ENCODE measurements around the gene TMEM94.

DNA sequence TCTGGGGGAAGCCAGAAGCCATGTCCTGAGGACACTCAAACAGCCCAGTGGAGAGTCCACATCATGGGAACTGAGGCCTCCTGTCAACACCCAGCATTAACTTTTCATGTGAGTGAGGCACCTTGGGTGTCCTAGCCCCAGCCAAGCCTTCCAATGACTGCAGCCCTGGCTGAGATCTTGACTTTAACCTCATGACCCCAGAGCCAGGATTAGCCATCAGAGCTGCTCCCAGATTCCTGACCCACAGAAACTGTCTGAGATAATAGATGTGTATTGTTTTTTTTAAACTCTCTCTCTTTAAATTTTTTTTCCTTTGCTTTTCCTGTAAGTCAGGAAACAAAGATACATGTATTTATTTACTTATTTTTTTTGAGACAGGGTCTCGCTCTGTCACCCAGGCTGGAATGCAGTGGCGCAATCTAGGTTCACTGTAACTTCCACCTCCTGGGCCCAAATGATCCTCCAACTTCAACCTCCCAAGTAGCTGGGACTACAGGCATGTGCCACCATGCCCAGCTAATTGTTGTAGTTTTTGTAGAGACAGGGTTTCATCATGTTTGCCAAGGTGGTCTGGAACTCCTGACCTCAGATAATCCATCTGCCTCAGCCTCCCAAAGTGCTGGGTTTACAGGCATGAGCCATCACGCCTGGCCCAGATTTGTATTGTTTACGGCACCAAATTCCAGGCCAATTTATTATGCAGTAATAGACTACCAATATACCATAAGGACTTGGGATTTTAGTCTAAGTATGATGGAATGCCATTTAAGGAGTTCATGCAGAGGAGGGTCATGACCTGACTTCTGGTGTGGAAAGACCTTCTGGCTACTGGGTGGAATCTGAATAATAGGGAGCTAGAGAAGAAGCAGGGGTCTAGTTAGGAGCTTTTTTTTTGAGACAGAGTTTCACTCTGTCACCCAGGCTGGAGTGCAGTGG, 14.0 kb upstream of the TMEM94 start:
- TF ChIP-seq POLR2A (IDR thresholded peaks at IDR 0.05): no peak
- TF ChIP-seq, protein P1, sequence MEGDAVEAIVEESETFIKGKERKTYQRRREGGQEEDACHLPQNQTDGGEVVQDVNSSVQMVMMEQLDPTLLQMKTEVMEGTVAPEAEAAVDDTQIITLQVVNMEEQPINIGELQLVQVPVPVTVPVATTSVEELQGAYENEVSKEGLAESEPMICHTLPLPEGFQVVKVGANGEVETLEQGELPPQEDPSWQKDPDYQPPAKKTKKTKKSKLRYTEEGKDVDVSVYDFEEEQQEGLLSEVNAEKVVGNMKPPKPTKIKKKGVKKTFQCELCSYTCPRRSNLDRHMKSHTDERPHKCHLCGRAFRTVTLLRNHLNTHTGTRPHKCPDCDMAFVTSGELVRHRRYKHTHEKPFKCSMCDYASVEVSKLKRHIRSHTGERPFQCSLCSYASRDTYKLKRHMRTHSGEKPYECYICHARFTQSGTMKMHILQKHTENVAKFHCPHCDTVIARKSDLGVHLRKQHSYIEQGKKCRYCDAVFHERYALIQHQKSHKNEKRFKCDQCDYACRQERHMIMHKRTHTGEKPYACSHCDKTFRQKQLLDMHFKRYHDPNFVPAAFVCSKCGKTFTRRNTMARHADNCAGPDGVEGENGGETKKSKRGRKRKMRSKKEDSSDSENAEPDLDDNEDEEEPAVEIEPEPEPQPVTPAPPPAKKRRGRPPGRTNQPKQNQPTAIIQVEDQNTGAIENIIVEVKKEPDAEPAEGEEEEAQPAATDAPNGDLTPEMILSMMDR (IDR thresholded peaks at IDR 0.05): no peak
